ENCODE measurements around the gene TPM1.

- TF ChIP-seq CTCF (IDR thresholded peaks at IDR 0.05): no peak
- TF ChIP-seq POLR2AphosphoS5 (IDR thresholded peaks at IDR 0.05): peak; percentile 57
- no peak for TF ChIP-seq POLR2A (IDR thresholded peaks at IDR 0.05)
Measured at GRCh38 chr15:63048776-63049665, 6.5 kb downstream of the TPM1 start.

Data from prostate gland (tissue), 2 donors.